ENCODE data around the gene FAM193B. TPM values are rescaled to one million over a fixed set of nuclear protein-coding genes. Genes with fewer than 3 reads are reported as not detected.
A peak's percentile ranks its signal among the peaks of the same experiment; 100 is the strongest.

FAM193B gene
- total and polyA plus RNA-seq, 7 experiments from 2014 or later = 4.1 to 275 (median 157) TPM

GRCh38 chr5:177495243-177496060 lies 58.9 kb downstream of the FAM193B start:
- POLR2A ChIA-PET = interaction anchor here (1.1 kb wide), 1 partner anchor 49 kb away, joined by 3 read pairs; the partner anchor contains the start of gene PRR7
- peaks cover 7 to 10% of the 10 kb centered on the region in 2 donors for H3K4me1 ChIP-seq (ENCODE audit: control insufficient read depth in 2 of 2, insufficient read depth in 2 of 2, low read length in 2 of 2)
- H3K4me3 Mint-ChIP-seq = peak overlapping the region in 5 of 10 donors; percentile 21 to 79 (median 69)

GRCh38 chr5:177494346-177495195 lies 59.8 kb downstream of the FAM193B start:
- H3K4me1 ChIP-seq (ENCODE audit: control insufficient read depth in 2 of 2, insufficient read depth in 2 of 2, low read length in 2 of 2) = peaks cover 7 to 10% of the 10 kb centered on the region in 2 donors
- no peaks in the 10 kb centered on the region for H3K27me3 ChIP-seq (ENCODE audit: control insufficient read depth in 2 of 2, insufficient read depth in 2 of 2, low read length in 2 of 2)
- Mint-ChIP-seq H3K27me3 (peaks cover 0 to 14% (median 0%) of the 10 kb centered on the region in 5 donors), H3K4me1 (peaks cover 13 to 40% (median 24%) of the 10 kb centered on the region in 7 donors), H3K27ac (peak overlapping the region in 1 of 9 donors; percentile 80), H3K4me3 (peak overlapping the region in 2 of 10 donors; percentile 25 to 44), H3K9me3 (no peaks in the 10 kb centered on the region), H3K36me3 (peaks cover 0 to 5% (median 0%) of the 10 kb centered on the region in 5 donors)
- ATAC-seq (peak; percentile 59), DNase-seq (no peak)
- intact Hi-C loops (cut with micrococcal nuclease) = loop anchor here in 1 of 2 donors (5.0 kb wide), 2 partner anchors 362 to 382 kb away; partner anchors contain the start of gene NSD1
- POLR2A ChIA-PET = interaction anchor here (0.7 to 1.1 kb wide), 2 partner anchors 48 to 77 kb away, joined by 3 read pairs; partner anchors contain the start of gene PRR7
- CTCF ChIA-PET = interaction anchor here (1.2 to 1.6 kb wide), 3 partner anchors 91 to 149 kb away, joined by 3 to 5 read pairs (median 4); no protein-coding TSS in a partner anchor
- peak overlapping the region; percentile 8 for H3K27ac ChIP-seq (ENCODE audit: low read depth, low read length)
- H3K4me3 ChIP-seq (ENCODE audit: low read length) = no peak overlapping the region
- no peaks in the 10 kb centered on the region for H3K9me3 ChIP-seq (ENCODE audit: control insufficient read depth in 2 of 3, low read length in 3 of 3)
- peaks cover 0 to 3% (median 0%) of the 10 kb centered on the region in 3 experiments for H3K36me3 ChIP-seq (ENCODE audit: control insufficient read depth in 2 of 3, insufficient read depth in 3 of 3, low read length in 3 of 3)

More at GRCh38 chr5:177495243-177496060, 58.9 kb downstream of the FAM193B start:
- Mint-ChIP-seq H3K9me3 (peaks cover 0 to 1% (median 0%) of the 10 kb centered on the region in 11 donors), H3K27ac (peak overlapping the region in 2 of 9 donors; percentile 41 to 66), H3K27me3 (peaks cover 0 to 22% (median 0%) of the 10 kb centered on the region in 5 donors), H3K36me3 (peaks cover 0 to 5% (median 0%) of the 10 kb centered on the region in 5 donors), H3K4me1 (peaks cover 16 to 40% (median 24%) of the 10 kb centered on the region in 7 donors)
- Histone ChIP-seq H3K9me3 (ENCODE audit: control insufficient read depth in 2 of 3, low read length in 3 of 3) (no peaks in the 10 kb centered on the region), H3K27me3 (ENCODE audit: control insufficient read depth in 2 of 2, insufficient read depth in 2 of 2, low read length in 2 of 2) (no peaks in the 10 kb centered on the region), H3K36me3 (ENCODE audit: control insufficient read depth in 2 of 3, insufficient read depth in 3 of 3, low read length in 3 of 3) (peaks cover 0 to 3% (median 0%) of the 10 kb centered on the region in 3 experiments), H3K27ac (ENCODE audit: low read depth, low read length) (no peak overlapping the region), H3K4me3 (ENCODE audit: low read length) (no peak overlapping the region)
- intact Hi-C loops (cut with micrococcal nuclease) = loop anchor here in 1 of 2 donors (2.0 to 5.0 kb wide), 4 partner anchors 23 to 383 kb away; partner anchors contain the start of genes DBN1, MXD3 and NSD1
- CTCF ChIA-PET = interaction anchor here (1.4 to 2.9 kb wide), 2 partner anchors 92 to 105 kb away, joined by 4 to 11 read pairs; no protein-coding TSS in a partner anchor
- DNase-seq (no peak), ATAC-seq (no peak)

GRCh38 chr5:177493795-177494345 lies 60.5 kb downstream of the FAM193B start:
- H3K36me3 ChIP-seq (ENCODE audit: control insufficient read depth in 2 of 3, insufficient read depth in 3 of 3, low read length in 3 of 3) = peaks cover 0 to 8% (median 0%) of the 10 kb centered on the region in 3 experiments
- Mint-ChIP-seq H3K4me1 (peaks cover 12 to 38% (median 21%) of the 10 kb centered on the region in 7 donors), H3K36me3 (peaks cover 0 to 5% (median 0%) of the 10 kb centered on the region in 5 donors), H3K27me3 (peaks cover 0 to 10% (median 0%) of the 10 kb centered on the region in 5 donors), H3K27ac (peak overlapping the region in 1 of 9 donors; percentile 80), H3K4me3 (peak overlapping the region in 3 of 10 donors; percentile 25 to 44 (median 34)), H3K9me3 (no peaks in the 10 kb centered on the region)
- ATAC-seq (no peak), DNase-seq (no peak)
- H3K4me1 ChIP-seq (ENCODE audit: control insufficient read depth in 2 of 2, insufficient read depth in 2 of 2, low read length in 2 of 2) = peaks cover 7 to 10% of the 10 kb centered on the region in 2 donors
- no peaks in the 10 kb centered on the region for H3K27me3 ChIP-seq (ENCODE audit: control insufficient read depth in 2 of 2, insufficient read depth in 2 of 2, low read length in 2 of 2)
- H3K9me3 ChIP-seq (ENCODE audit: control insufficient read depth in 2 of 3, low read length in 3 of 3) = no peaks in the 10 kb centered on the region
- ChIA-PET POLR2A (interaction anchor here (0.7 kb wide), 1 partner anchor 76 kb away, joined by 3 read pairs; no protein-coding TSS in a partner anchor), CTCF (interaction anchor here (1.2 to 1.6 kb wide), 4 partner anchors 8 to 148 kb away, joined by 3 to 5 read pairs (median 4); no protein-coding TSS in a partner anchor)
- peak overlapping the region; percentile 8 for H3K27ac ChIP-seq (ENCODE audit: low read depth, low read length)
- no peak overlapping the region for H3K4me3 ChIP-seq (ENCODE audit: low read length)
- intact Hi-C loops (cut with micrococcal nuclease) = no loop called here

GRCh38 chr5:177492841-177493240 lies 61.5 kb downstream of the FAM193B start:
- no peak overlapping the region for H3K4me3 Mint-ChIP-seq
- H3K27me3 Mint-ChIP-seq = peaks cover 0 to 2% (median 0%) of the 10 kb centered on the region in 5 donors
- H3K4me1 ChIP-seq (ENCODE audit: control insufficient read depth in 2 of 2, insufficient read depth in 2 of 2, low read length in 2 of 2) = peaks cover 0 to 3% of the 10 kb centered on the region in 2 donors
- H3K9me3 ChIP-seq (ENCODE audit: control insufficient read depth in 2 of 3, low read length in 3 of 3) = no peaks in the 10 kb centered on the region
- ATAC-seq (no peak), DNase-seq (no peak)
- peak overlapping the region in 3 of 9 donors; percentile 36 to 48 (median 43) for H3K27ac Mint-ChIP-seq
- peaks cover 0 to 5% (median 0%) of the 10 kb centered on the region in 5 donors for H3K36me3 Mint-ChIP-seq
- H3K4me1 Mint-ChIP-seq = peaks cover 2 to 30% (median 11%) of the 10 kb centered on the region in 7 donors
- no peak overlapping the region for H3K27ac ChIP-seq (ENCODE audit: low read depth, low read length)
- H3K36me3 ChIP-seq (ENCODE audit: control insufficient read depth in 2 of 3, insufficient read depth in 3 of 3, low read length in 3 of 3) = peaks cover 0 to 9% (median 0%) of the 10 kb centered on the region in 3 experiments
- H3K9me3 Mint-ChIP-seq = no peaks in the 10 kb centered on the region
- CTCF ChIA-PET = interaction anchor here (0.6 to 1.6 kb wide), 3 partner anchors 9 to 605 kb away, joined by 3 to 4 read pairs (median 3); no protein-coding TSS in a partner anchor
- intact Hi-C loops (cut with micrococcal nuclease) = no loop called here
- H3K4me3 ChIP-seq (ENCODE audit: low read length) = no peak overlapping the region
- no peaks in the 10 kb centered on the region for H3K27me3 ChIP-seq (ENCODE audit: control insufficient read depth in 2 of 2, insufficient read depth in 2 of 2, low read length in 2 of 2)
- POLR2A ChIA-PET = no interaction called here

- ATAC-seq (no peak), DNase-seq (no peak)
- Mint-ChIP-seq H3K4me3 (no peak overlapping the region), H3K36me3 (peaks cover 0 to 5% (median 0%) of the 10 kb centered on the region in 5 donors), H3K4me1 (peaks cover 0 to 30% (median 9%) of the 10 kb centered on the region in 7 donors), H3K9me3 (no peaks in the 10 kb centered on the region), H3K27ac (peak overlapping the region in 1 of 9 donors; percentile 36), H3K27me3 (no peaks in the 10 kb centered on the region)
- H3K4me1 ChIP-seq (ENCODE audit: control insufficient read depth in 2 of 2, insufficient read depth in 2 of 2, low read length in 2 of 2) = no peaks in the 10 kb centered on the region
- peaks cover 0 to 15% (median 0%) of the 10 kb centered on the region in 3 experiments for H3K36me3 ChIP-seq (ENCODE audit: control insufficient read depth in 2 of 3, insufficient read depth in 3 of 3, low read length in 3 of 3)
- no peak overlapping the region for H3K4me3 ChIP-seq (ENCODE audit: low read length)
- no peaks in the 10 kb centered on the region for H3K9me3 ChIP-seq (ENCODE audit: control insufficient read depth in 2 of 3, low read length in 3 of 3)
- no peak overlapping the region for H3K27ac ChIP-seq (ENCODE audit: low read depth, low read length)
- CTCF ChIA-PET = interaction anchor here (0.6 kb wide), 1 partner anchor 606 kb away, joined by 3 read pairs; no protein-coding TSS in a partner anchor
- POLR2A ChIA-PET = interaction anchor here (0.5 kb wide), 1 partner anchor 15 kb away, joined by 3 read pairs; no protein-coding TSS in a partner anchor
- no peaks in the 10 kb centered on the region for H3K27me3 ChIP-seq (ENCODE audit: control insufficient read depth in 2 of 2, insufficient read depth in 2 of 2, low read length in 2 of 2)
- intact Hi-C loops (cut with micrococcal nuclease) = no loop called here
These were observed 62.2 kb downstream of the FAM193B start for GRCh38 chr5:177491983-177492746.

Measured in naive thymus-derived CD4-positive, alpha-beta T cell (primary cell).